HEK293 (cell line): ENCODE measurements around the gene ARHGEF7.
A peak's percentile ranks its signal among the peaks of the same experiment; 100 is the strongest.

Experiments
- CTCF ChIA-PET: fragments of 350-600 bp; formaldehyde crosslinking; extraction: SDS; loops from one replicate; lab custom pipeline; 2021; ENCODE audit warnings: antibody characterized with exemption; lab: Yijun Ruan, JAX
- POLR2A ChIA-PET: fragments of 300-600 bp; formaldehyde crosslinking; extraction: SDS; loops from one replicate; lab custom pipeline; 2020; ENCODE audit warnings: antibody characterized with exemption, inconsistent platforms; lab: Yijun Ruan, JAX
- H3K27ac ChIP-seq: fragments of 200-500 bp; sonication (Bioruptor generic); 2 replicates; pipeline ENCODE4 v1.5.1; 2014; ENCODE audit warnings: low read depth, low read length, control low read depth, inconsistent platforms; ENCODE audit errors: extremely low read depth
- H3K36me3 ChIP-seq, 2 experiments: fragments of 200-500 bp in 1 of 2; sonication (Bioruptor generic) in 1 of 2; 1 replicate in 1 of 2; 2 replicates in 1 of 2; pipeline ENCODE4 v1.5.1; 2014 to 2017; ENCODE audit warnings: inconsistent platforms in 2 of 2, low read length in 2 of 2; ENCODE audit not compliant: control insufficient read depth in 2 of 2, insufficient read depth in 1 of 2
- H3K4me1 ChIP-seq: fragments of 200-500 bp; sonication (Bioruptor generic); 2 replicates; pipeline ENCODE4 v1.5.1; 2014; ENCODE audit warnings: mild to moderate bottlenecking, low read length, inconsistent platforms; ENCODE audit not compliant: control insufficient read depth, insufficient read depth
- H3K4me3 ChIP-seq: 2 replicates; pipeline ENCODE4 v1.5.1; 2011; ENCODE audit warnings: low read depth, mild to moderate bottlenecking, control low read depth, low read length, moderate library complexity
- H3K9me3 ChIP-seq: fragments of 200-500 bp; sonication (Bioruptor generic); 2 replicates; pipeline ENCODE4 v1.5.1; 2014; ENCODE audit warnings: low read depth, low read length, inconsistent platforms; ENCODE audit not compliant: control insufficient read depth, insufficient read depth
- GLI2 ChIP-seq: fragments of 450-650 bp; formaldehyde crosslinking; IDR thresholded peaks from 2 replicates; pipeline ENCODE4; 2017; ENCODE audit warnings: missing biosample characterization, missing genetic modification characterization, low read depth, borderline replicate concordance
- GLIS2 ChIP-seq: fragments of 450-650 bp; formaldehyde crosslinking; IDR thresholded peaks from 2 replicates; pipeline ENCODE4 v1.5.1; 2016; ENCODE audit warnings: missing biosample characterization, missing genetic modification characterization
- KLF16 ChIP-seq: fragments of 450-650 bp; formaldehyde crosslinking; IDR thresholded peaks from 2 replicates; pipeline ENCODE4 v1.5.1; 2017; ENCODE audit warnings: missing biosample characterization, missing genetic modification characterization
- KLF7 ChIP-seq: fragments of 450-650 bp; formaldehyde crosslinking; IDR thresholded peaks from 2 replicates; pipeline ENCODE4 v1.5.1; 2016; ENCODE audit warnings: missing biosample characterization, missing genetic modification characterization, borderline replicate concordance
- PRDM4 ChIP-seq: fragments of 450-650 bp; formaldehyde crosslinking; IDR thresholded peaks from 2 replicates; pipeline ENCODE4 v1.5.1; 2017; ENCODE audit warnings: missing biosample characterization, missing genetic modification characterization
- SALL2 ChIP-seq: fragments of 450-650 bp; formaldehyde crosslinking; IDR thresholded peaks from 2 replicates; pipeline ENCODE4 v1.5.0; 2017; ENCODE audit warnings: missing biosample characterization, mild to moderate bottlenecking, missing genetic modification characterization, borderline replicate concordance
- SETDB1 ChIP-seq: IDR thresholded peaks from one replicate; pipeline ENCODE4 v1.6.1; 2017; ENCODE audit warnings: mild to moderate bottlenecking, low read length, moderate library complexity, mixed read lengths; ENCODE audit not compliant: insufficient read length
- TCF7L2 ChIP-seq: IDR thresholded peaks from 2 replicates; pipeline ENCODE4 v1.6.1; 2011; ENCODE audit warnings: low read depth, mild to moderate bottlenecking, inconsistent platforms, low read length, moderate library complexity, borderline replicate concordance
- WT1 ChIP-seq: fragments of 450-650 bp; formaldehyde crosslinking; IDR thresholded peaks from 2 replicates; pipeline ENCODE4 v1.5.1; 2016; ENCODE audit warnings: missing biosample characterization, missing genetic modification characterization
- ZBTB1 ChIP-seq: fragments of 450-650 bp; formaldehyde crosslinking; IDR thresholded peaks from 2 replicates; pipeline ENCODE4 v1.5.1; 2016; ENCODE audit warnings: missing biosample characterization, missing genetic modification characterization
- ZBTB11 ChIP-seq: fragments of 450-650 bp; formaldehyde crosslinking; conservative IDR thresholded peaks from 2 replicates; pipeline ENCODE4 v1.5.1; 2016; ENCODE audit warnings: low read depth, missing biosample characterization, missing genetic modification characterization
- ZBTB26 ChIP-seq: fragments of 450-650 bp; formaldehyde crosslinking; optimal IDR thresholded peaks from 2 replicates; pipeline ENCODE3; 2016; ENCODE audit warnings: missing biosample characterization, mild to moderate bottlenecking, missing genetic modification characterization
- ZBTB8A ChIP-seq: fragments of 450-650 bp; formaldehyde crosslinking; IDR thresholded peaks from 2 replicates; pipeline ENCODE4 v1.5.1; 2016; ENCODE audit warnings: missing biosample characterization, missing genetic modification characterization
- ZIC2 ChIP-seq: fragments of 450-650 bp; formaldehyde crosslinking; IDR thresholded peaks from 2 replicates; pipeline ENCODE4 v1.5.1; 2016; ENCODE audit warnings: missing biosample characterization, missing genetic modification characterization
- ZNF155 ChIP-seq: fragments of 450-650 bp; formaldehyde crosslinking; IDR thresholded peaks from 2 replicates; pipeline ENCODE4 v1.5.1; 2016; ENCODE audit warnings: missing biosample characterization, missing genetic modification characterization
- ZNF2 ChIP-seq: fragments of 450-650 bp; formaldehyde crosslinking; IDR thresholded peaks from 2 replicates; pipeline ENCODE4 v1.5.1; 2016; ENCODE audit warnings: missing biosample characterization, missing genetic modification characterization
- ZNF23 ChIP-seq: fragments of 450-650 bp; formaldehyde crosslinking; IDR thresholded peaks from 2 replicates; pipeline ENCODE4 v1.5.1; 2016; ENCODE audit warnings: missing biosample characterization, missing genetic modification characterization, borderline replicate concordance
- ZNF350 ChIP-seq: fragments of 450-650 bp; formaldehyde crosslinking; IDR thresholded peaks from 2 replicates; pipeline ENCODE4 v1.5.0; 2017; ENCODE audit warnings: missing biosample characterization, mild to moderate bottlenecking, missing genetic modification characterization
- ZNF423 ChIP-seq: fragments of 450-650 bp; formaldehyde crosslinking; IDR thresholded peaks from 2 replicates; pipeline ENCODE4 v1.5.1; 2016; ENCODE audit warnings: missing biosample characterization, missing genetic modification characterization
- ZNF501 ChIP-seq: fragments of 450-650 bp; formaldehyde crosslinking; IDR thresholded peaks from 2 replicates; pipeline ENCODE4 v1.5.1; 2016; ENCODE audit warnings: missing biosample characterization, missing genetic modification characterization
- ZNF514 ChIP-seq: fragments of 450-650 bp; formaldehyde crosslinking; IDR thresholded peaks from 2 replicates; pipeline ENCODE4 v1.5.1; 2016; ENCODE audit warnings: missing biosample characterization, missing genetic modification characterization
- ZNF560 ChIP-seq: fragments of 450-650 bp; formaldehyde crosslinking; IDR thresholded peaks from 2 replicates; pipeline ENCODE4 v1.5.1; 2017; ENCODE audit warnings: missing biosample characterization, missing genetic modification characterization, borderline replicate concordance
- ZNF626 ChIP-seq: fragments of 450-650 bp; sonication (Bioruptor Pico); formaldehyde crosslinking; IDR thresholded peaks from 2 replicates; pipeline ENCODE4 v1.5.1; 2018; ENCODE audit warnings: missing biosample characterization, missing genetic modification characterization, inconsistent platforms
- ZNF707 ChIP-seq: fragments of 450-650 bp; formaldehyde crosslinking; IDR thresholded peaks from 2 replicates; pipeline ENCODE4 v1.5.1; 2016; ENCODE audit warnings: missing biosample characterization, missing genetic modification characterization
- TF ChIP-seq, protein P1 (sequence below): fragments of 450-650 bp; formaldehyde crosslinking; IDR thresholded peaks from 2 replicates; pipeline ENCODE4 v1.5.1; 2017; ENCODE audit warnings: missing biosample characterization, missing genetic modification characterization
- TF ChIP-seq, protein P2 (sequence below): fragments of 450-650 bp; IDR thresholded peaks from 2 replicates; pipeline ENCODE4 v1.5.1; 2018; ENCODE audit warnings: missing biosample characterization, mild to moderate bottlenecking, missing genetic modification characterization

ARHGEF7 gene

GRCh38 chr13:111112196-111112595 is 2.9 kb upstream of the ARHGEF7 start (continued):
- no peak for TF ChIP-seq ZBTB11 (tag by site-specific recombination)

DNA sequence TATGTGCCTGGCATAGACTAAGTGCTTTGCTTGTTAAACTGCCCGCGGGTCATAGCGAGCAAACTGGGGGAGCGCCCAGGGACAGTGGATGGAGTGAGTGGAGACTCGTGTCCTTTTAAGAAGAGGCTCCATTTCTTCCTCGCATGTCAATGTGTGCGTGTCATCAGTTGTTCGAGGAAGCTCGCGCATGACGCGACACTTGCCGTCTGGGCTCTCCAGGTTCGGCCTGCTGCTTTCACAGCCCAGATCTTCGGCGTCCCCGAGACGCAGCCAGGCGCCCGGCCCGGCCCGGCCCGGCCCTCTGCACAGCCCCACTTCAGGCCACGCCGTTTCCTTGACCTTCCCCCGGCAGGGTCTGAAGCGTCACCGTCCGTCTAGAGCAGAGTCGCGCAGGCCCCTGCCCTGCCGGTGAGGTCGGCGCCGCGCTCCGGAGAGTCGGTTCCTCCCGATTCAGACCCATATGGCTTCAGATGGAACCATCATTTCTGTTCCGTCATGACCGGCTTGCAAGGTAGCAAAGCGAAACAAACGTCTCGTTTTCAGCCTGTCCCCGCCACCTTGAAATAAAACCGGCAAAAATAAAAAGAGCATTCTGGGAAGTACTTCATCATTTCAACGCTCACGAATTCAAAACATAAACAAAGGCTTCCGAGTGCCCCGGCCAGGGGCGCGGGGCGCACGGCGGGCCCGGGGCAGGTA is 599 bp upstream of the ARHGEF7 start:
- Histone ChIP-seq H3K4me1 (no peaks in the 10 kb centered on the region), H3K9me3 (no peaks in the 10 kb centered on the region), H3K27ac (peak overlapping the region; percentile 4; the same call in 1 of the 2 replicates), H3K4me3 (peak overlapping the region; percentile 68), H3K36me3 (no peaks in the 10 kb centered on the region)
- POLR2A ChIA-PET = no interaction called here
- CTCF ChIA-PET = no interaction called here
- TF ChIP-seq WT1 (no peak), ZBTB1 (tag by site-specific recombination) (no peak), SETDB1 (no peak), ZNF707 (tag by site-specific recombination) (no peak), GLI2 (tag by site-specific recombination) (no peak), SALL2 (tag by site-specific recombination) (no peak), ZNF626 (tag by site-specific recombination) (no peak), PRDM4 (no peak), ZNF501 (0 out of 2 replicates have a peak, but pooled peaks have one; percentile 71), KLF7 (tag by site-specific recombination) (no peak), ZNF350 (tag by site-specific recombination) (no peak), ZNF2 (tag by site-specific recombination) (0 out of 2 replicates have a peak, but pooled peaks have one; percentile 42), ZNF23 (tag by site-specific recombination) (no peak), ZNF155 (tag by site-specific recombination) (no peak), ZNF423 (tag by site-specific recombination) (no peak), ZIC2 (no peak), ZBTB8A (peak; percentile 69), KLF16 (tag by site-specific recombination) (no peak), GLIS2 (tag by site-specific recombination) (peak; percentile 13; the same call in 1 of the 2 replicates), ZNF560 (tag by site-specific recombination) (no peak), ZNF514 (tag by site-specific recombination) (no peak), ZBTB26 (peak; percentile 36), TCF7L2 (no peak)
- TF ChIP-seq, protein P1, sequence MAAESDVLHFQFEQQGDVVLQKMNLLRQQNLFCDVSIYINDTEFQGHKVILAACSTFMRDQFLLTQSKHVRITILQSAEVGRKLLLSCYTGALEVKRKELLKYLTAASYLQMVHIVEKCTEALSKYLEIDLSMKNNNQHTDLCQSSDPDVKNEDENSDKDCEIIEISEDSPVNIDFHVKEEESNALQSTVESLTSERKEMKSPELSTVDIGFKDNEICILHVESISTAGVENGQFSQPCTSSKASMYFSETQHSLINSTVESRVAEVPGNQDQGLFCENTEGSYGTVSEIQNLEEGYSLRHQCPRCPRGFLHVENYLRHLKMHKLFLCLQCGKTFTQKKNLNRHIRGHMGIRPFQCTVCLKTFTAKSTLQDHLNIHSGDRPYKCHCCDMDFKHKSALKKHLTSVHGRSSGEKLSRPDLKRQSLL (tag by site-specific recombination) = no peak
- TF ChIP-seq, protein P2, sequence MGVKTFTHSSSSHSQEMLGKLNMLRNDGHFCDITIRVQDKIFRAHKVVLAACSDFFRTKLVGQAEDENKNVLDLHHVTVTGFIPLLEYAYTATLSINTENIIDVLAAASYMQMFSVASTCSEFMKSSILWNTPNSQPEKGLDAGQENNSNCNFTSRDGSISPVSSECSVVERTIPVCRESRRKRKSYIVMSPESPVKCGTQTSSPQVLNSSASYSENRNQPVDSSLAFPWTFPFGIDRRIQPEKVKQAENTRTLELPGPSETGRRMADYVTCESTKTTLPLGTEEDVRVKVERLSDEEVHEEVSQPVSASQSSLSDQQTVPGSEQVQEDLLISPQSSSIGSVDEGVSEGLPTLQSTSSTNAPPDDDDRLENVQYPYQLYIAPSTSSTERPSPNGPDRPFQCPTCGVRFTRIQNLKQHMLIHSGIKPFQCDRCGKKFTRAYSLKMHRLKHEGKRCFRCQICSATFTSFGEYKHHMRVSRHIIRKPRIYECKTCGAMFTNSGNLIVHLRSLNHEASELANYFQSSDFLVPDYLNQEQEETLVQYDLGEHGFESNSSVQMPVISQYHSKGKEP (tag by site-specific recombination) = no peak
